Hindlimb muscle (tissue), 1 donor: ENCODE results near the gene ME2. TPM values are rescaled to one million over a fixed set of nuclear protein-coding genes. Genes with fewer than 3 reads are reported as not detected.
"Not testable (repeated sequence)": the region's sequence is repeated elsewhere in the genome, so short reads cannot be mapped to it uniquely, and the experiment has no call there.

Source experiments
- DNase-seq: peaks from one replicate; pipeline ENCODE4 v3.0.0-alpha.2; 2013
- polyA plus RNA-seq: library from polyadenylated mRNA; unstranded; fragments of 120-200 nt; gene quantifications from one replicate; pipeline ENCODE4 v1.2.1, GENCODE V29; 2013; ENCODE audit not compliant: insufficient read length

Gene ME2
- polyA plus RNA-seq, 1 donor: 25.4 TPM

DNA sequence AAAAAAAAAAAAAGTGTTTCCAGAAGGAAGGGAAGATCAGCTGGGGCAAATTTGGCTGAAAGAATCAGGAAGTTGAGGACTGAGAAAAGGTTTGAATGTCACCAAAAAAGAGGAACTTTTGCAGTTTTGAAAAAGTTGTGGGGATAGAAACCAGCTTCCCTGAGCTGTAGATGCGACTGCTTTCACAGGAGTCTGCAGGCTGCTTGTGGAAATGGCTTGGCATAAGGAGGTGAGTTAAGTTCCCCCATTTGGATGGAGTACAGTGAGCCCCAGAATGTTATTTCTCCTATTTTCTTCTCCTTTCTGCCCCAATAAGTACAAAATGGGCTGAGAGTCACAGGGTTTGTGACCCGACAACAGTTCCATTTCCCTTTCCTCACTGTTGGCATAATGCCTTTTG lies 16.5 kb upstream of the ME2 start:
- DNase-seq: no peak

DNA sequence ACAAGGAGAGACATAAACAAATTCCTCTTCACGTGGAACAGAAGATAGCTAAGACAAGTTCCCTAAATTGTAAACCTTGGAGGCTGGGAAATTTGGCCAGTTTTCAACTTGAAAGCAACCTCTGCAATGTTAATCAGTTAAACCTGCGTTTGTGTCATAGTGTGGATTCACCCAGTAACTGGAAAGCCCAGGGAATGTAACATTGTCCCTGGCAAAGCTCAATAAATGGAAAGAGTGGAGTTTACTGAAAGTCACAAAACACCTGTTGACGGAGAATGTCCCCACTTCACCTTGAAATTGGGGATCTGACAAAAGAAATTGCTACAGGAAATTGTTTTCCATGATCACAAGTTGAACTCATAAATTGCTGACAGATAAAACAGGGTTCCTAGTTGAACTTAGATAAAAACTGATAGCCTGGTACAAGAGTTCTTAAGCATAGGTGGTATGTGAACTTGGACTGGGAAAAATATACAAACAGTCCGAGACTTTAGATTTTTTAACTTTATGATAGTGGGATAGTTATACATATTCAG lies 15.0 kb upstream of the ME2 start:
- no peak for DNase-seq

DNA sequence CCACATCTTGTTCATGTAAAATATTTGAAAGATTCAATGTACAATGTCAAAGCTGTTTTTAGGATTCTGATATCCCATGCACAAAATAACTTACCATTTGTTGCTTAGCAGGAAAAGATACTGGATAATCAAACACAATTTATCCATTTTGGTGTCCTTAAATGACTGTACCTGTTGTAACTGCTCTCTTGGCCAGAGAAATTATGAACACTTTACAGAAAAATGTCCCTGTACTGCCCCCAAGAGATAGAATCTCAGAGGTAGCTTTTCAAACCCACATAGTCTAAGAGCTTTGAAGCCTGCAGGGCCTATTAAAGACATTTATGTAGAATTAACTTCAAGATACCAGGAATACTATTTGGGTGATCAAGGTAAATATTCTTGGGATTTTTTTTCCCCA lies 12.2 kb upstream of the ME2 start:
- no peak for DNase-seq

DNA sequence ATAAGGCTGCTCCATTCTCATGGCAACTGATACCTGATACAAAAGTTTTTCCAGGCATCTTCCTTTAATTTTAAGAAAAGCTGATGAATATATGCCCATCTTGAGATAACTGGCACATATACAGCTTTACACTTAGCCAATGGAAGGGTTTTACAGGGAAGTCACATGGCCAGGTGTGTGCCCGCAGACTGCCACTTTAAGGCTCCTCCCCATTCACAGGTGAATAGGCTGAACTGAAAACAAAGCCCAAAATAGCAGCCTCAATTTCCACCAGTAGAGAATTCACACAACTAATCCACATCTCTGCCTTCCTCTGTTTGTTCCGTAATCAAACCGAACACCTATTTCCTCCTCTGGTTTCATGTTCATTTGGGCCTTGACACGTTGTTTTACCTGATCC lies 9.8 kb upstream of the ME2 start:
- no peak for DNase-seq

DNA sequence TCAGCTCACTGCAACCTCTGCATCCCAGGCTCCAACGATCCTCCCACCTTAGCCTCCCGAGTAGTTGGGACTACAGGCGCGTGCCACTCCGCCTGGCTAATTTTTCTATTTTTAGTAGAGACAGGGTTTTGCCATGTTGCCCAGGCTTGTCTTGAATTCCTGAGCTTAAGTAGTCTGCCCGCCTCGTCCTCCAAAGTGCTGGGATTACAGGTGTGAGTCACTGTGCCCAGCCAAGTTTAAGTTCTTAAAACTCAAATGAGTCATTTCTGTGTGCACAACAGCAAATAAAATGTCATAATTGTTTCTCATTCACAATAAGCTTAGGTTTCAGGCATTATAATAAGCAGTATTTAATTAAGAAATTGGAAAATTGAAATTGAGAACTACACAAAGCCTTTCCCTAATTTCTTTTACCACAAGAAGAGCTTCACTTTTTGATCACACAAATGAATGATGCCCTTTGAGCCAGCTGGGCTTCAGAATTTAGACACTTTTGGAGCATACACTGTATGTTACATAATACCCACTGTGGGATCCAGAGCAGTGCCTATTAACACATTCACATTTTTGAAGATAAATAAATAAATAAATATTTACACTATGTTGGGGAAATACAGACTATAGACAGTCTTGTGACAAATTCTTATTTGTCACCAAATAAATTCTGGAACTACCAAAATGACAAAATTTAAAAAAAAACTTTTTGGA lies 8.6 kb upstream of the ME2 start:
- no peak for DNase-seq

DNA sequence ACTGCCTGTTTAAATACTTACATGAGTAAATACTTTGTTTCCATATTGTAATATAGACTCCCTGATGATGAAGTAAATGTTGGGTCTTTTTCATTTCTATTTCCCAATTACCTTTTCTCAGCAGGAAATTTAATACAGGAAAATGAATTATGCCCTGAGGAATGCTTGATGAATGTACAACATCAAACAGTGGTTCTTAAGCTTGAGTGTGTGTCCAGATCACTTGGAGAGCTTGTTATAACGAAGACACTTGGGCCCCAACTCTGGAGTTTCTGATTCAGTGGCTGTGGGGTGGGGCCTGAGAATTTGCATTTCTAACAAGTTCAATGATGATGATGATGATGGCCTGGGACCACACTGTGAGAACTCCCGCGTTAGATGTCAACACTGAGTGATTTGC lies 7.1 kb upstream of the ME2 start:
- no peak for DNase-seq

DNA sequence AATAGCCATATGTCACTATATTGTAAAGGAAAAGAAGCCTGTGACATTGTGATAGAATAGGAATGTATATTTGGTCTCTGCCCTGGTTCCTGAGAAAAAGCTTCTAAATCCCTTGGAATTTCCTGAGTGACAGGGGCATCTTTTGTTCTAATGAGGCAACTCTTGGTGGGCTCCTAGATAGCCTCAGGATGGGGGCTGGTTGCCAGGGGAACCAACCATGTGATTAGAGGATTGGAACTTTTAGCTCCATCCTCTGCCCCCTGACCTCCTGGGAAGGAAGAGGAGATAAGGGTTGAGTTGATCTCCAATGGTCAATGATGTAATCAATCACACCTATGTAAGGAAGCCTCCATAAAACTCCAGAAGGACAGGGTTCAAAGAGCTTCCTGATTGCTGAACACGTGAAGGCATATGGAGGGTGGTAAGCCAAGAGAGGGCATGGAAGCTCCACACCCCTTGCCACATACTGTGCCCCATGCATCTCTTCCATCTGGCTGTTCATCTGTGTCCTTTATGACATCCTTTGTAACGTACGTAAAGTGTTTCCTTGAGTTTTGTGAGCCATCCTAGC lies 2.9 kb upstream of the ME2 start:
- no peak for DNase-seq

DNA sequence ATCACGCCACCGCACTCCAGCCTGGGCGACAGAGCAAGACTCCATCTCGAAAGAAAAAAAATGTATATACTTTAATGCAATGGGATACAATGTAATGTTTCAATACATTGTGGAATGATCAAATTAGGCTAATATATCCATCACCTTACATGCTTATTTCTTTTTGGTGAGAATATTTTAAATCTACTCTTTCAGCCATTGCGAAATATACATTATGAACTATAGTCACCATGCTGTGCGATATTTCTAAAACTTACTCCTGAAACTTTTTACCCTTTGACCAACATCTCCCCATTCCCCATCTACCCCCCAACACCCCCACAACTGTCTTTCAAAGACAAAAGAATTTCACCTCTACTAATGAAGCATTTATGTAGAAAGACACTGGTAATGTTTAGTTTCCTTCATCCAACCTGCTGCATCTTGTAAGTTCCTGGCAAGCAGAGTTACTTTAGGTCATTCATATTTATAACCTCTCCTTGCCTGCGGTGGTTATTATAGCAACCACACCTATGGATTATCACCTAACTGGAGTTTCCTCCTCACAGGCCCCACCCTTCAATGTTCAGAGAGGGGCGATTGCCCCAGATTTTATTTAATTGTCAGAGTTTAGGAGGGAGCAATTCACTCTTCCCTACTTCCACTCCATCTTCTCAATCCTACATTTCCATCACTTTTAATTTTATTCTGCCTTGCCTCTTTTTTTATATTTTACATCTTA lies 1.2 kb upstream of the ME2 start:
- DNase-seq: no peak

DNA sequence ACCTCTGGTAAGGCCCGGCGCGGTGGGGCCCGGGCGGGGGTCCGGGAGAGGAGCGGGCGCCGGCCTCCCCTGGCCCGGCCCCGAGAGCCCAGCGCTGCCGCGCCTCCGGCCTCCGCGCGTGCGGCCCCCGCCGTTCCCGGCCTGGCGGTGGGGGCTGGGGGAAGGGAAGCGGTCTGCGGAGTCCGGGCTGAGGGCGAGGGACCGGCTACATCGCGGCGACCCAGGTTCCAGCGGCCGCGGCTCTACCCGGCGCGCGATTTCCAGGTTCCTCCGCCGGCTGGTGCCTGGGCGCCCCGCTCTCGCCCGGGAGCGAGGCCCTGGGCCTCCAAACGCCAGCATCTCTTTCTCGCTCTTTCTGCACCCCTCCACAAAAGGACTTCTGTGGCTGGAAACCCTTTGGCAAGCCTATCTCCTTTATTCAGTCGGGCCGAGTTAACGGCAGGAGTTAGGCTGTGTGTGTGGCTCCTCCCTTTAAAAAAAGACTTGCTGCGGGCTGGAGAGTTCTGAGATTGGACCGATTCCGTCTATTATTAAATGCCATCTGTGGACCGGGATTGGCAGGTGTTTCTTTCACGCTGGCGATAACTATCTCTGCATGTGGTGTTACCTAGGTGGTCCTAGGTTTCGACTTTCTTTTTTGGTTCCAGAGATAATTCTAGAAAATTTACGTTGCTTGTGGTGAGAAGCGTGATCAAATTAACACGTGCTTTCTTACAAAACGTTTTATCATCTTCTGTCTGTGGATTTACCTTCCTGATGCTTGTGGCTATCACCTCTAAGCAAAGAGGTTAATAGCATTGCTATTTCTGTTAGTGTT lies 592 bp downstream of the ME2 start:
- DNase-seq: no peak

DNA sequence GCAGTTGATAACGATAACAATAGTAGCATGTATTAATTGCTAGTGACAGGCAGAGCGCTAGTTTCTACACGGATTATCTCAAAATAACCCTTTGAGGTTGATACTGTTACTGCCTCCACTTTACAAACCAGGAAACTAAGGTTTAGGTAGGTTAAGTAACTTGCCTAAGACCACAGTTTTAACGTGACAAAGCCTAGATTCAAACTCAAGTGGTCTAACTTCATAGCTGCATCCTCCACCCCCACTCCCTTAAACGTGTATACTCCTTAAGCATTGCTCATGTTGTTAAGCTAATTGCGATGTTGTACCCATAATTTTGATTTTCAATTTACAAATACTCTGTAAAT lies 1.2 kb downstream of the ME2 start:
- no peak for DNase-seq

DNA sequence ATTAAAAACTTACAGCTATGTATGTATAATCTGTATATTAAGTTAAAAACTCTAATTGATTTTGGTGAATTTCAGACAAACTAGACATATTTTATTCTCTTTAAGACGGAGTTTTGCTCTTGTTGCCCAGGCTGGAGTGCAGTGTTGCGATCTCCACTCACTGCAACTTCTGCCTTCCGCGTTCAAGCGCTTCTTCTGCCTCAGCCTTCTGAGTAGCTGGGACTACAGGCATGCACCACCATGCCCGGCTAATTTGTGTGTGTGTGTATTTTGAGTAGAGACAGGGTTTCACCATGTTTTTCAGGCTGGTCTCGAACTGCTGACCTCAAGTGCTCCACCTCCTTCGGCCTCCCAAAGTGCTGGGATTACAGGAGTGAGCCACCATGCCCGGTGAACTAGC lies 2.0 kb downstream of the ME2 start:
- not testable (repeated sequence) for DNase-seq

DNA sequence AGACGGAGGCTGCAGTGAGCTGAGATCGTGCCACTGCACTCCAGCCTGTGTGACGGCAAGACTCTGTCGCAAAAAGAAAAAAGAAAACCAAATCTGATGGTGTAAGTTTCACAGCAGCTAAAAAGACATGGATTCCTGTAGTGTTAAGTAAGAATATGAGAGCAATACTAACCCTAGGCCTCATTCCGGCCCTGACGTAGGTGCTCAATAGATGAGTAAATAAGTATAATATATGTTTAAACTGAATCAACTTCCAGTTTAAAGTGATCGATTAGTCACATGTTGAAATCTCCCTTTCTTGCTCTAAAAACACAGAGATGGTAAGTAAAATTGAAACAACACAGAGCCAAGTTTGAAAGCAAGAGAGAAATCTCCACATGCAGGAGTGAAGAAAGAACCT lies 8.0 kb downstream of the ME2 start:
- no peak for DNase-seq

DNA sequence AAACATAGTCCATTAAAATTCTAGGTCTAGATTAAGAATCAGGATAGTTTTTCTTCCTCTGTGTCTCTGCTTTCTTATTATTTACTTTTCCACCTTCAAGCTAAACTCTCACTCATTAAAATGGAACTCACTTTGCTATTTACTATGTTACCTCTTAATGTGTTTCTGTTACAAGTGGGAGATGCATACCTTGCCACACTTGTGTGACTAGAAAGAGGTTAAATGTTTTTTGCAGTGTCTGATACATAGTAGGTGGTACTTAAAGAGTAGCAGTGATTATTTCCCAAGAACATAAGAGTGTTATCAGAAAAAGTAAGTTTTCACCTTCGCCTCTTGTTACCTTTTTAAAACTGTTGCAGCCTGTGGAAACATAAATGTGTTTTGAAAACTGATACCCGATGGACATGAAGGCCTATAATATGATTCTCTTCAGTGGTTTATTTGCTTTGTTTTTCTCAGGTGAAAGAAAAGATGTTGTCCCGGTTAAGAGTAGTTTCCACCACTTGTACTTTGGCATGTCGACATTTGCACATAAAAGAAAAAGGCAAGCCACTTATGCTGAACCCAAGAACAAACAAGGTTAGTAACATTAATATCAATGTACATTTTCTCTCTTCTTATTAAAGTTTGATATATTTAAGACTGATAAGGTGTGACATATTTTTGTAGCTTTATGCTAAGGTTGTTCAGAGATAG lies 16.6 kb downstream of the ME2 start:
- DNase-seq: no peak

DNA sequence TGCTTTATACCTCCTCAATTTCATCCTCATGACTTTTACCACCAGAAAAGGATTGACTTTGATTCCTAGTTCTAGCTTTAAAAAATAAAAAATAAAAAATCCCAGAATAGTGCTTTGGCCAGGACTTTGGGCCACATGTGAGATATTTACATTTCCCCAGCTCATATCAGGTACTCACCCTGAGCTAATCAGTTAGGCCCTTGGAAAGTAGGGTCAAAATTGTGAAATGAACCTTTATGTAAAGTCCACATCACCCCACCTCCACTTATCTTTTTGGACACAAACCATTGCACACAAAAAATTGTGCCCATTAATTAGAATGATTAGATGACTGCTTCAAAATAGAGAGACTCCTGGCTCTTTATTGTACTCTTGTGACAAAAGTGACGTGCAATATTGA lies 17.2 kb downstream of the ME2 start:
- no peak for DNase-seq

DNA sequence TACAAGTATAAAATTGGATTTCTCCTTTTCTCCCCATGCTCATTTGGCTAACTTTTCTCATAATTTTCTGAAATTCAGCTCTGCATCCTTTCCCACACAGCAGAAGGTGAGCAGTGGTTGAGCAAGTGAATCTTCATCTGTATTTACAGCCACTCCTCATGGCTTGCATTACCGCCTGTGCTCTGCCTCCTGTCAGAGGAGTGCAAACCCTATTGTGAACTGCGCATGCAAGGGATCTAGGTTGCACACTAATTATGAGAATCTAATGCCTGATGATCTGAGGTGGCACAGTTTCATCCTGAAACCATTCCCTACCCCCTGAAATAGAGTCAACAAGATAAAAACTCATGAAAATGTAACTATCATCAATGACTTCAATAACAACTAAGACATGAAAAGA lies 20.0 kb downstream of the ME2 start:
- DNase-seq: no peak

DNA sequence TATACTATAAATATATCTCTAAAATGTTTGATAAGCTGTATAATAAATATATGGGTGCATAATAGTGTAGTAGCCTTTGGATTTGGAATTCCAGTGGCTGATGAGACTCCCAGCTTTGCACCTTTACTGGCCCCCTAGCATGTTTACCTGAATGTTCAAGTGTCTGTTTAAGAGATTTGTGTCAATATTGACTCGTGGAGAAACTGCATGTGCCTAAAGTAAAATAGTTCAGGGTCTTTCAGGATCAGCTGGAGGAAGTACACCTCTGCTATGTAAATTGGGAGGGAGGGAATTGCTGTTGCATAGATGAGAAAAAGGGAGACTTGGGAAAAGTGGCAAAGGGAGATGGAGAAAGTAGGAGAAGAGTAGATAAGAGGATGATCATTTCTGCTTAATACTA lies 23.9 kb downstream of the ME2 start:
- no peak for DNase-seq

DNA sequence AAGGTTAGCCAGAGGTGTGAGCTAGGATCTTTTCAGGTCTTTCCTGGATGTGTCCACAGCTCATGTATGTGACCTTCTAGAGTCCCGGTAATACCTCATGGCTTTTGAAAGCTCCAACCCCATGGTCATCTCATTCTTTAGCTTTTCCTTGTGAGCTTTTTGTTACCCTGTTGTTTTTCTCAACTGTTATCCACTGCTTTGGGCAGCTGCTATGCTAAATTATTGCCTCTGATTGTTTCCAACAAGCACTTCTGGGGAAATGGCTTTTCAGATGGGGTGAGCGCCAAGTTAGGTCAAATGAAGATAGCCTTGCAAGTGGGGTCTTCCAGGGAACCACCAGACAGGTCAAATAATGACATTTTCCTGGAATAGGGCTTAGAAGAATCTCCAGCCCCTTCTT lies 27.9 kb downstream of the ME2 start:
- no peak for DNase-seq

DNA sequence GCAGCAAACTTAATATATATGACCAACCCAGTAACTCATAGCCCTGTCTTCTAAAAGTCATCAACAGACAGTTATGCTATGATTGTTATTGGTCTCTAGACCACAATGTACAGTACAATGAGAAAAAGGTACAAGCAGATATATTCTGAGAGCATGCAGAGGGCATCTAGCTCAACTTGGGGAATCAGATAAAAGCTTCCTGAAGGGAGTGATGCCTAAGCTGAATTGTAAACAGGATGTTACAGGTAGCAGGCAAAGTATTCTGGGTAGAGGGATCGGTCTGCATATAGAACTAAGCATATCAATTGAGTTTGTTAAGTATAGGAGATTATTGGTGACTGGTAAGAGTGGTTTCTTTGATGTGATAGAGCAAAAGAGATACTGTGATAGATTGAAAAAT lies 30.3 kb downstream of the ME2 start:
- no peak for DNase-seq

DNA sequence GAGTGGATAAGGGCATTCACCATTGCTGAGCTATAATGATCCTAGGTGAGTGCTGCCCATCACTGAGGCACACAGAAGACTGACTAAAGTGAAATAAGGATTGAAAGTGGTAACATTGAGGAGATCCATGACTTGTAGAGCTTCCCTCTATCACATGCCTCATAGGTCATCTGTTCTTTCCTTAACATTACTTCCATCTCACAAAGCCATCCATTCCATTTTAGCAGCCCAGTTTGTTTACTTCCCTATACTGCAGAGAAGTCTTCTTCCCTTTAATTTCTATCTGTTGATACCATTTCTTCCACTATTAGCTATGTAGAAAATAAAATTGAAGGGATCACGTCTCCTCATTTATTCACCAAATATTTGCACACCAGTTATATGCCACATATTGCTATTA lies 32.1 kb downstream of the ME2 start:
- no peak for DNase-seq

DNA sequence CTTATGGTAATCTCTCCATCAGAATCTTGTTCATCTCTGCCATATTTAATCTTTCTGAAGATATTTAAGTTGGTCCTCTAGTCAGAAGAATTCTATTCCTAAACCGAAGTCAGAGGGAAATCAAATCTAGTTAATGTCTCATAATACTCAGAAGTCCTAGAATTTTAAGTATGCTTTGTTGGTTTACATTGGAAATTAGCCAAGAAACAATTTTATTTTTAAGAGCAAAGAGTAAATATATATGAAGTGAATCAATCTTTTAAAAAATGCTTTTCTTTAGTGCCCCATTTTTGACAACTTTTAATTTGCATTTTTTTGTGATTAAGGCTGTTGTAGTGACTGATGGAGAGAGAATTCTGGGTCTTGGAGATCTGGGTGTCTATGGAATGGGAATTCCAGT lies 38.1 kb downstream of the ME2 start:
- DNase-seq: no peak

DNA sequence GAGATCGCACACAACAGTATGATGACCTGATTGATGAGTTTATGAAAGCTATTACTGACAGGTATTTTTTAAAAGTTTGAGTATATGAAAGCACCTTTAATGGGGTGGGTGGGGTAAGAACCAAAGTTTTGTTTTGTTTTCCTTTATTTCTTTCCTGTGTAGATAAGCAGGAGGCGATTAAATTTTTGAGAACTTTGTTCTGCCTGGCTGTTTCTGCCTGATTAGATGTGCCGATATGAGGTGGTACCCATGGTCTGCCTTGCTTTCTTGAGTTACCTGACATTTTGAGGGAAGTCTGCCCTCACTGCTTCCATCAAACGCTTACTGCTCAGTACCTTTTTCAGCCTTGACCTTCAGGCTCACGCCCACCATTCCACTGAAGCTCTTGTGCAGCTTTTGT lies 39.2 kb downstream of the ME2 start:
- no peak for DNase-seq

DNA sequence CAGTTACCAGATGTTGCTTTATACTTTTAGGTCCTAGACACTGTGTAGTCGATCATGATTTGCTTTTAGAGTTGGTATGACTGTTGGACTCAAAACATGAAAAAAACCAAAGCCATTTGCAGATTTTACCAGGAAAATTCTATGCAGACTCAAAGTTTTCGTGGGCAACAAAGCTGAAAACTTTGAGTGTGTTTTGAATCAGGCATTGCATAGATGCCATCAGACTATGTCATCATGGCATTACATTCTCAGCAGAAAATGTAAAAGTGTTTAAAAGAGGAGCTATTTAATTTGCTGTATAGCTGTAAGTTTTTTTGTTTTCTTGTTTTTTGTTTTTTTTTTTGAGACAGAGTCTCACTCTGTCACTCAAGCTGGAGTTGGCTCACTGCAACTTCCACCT lies 45.5 kb downstream of the ME2 start:
- no peak for DNase-seq

DNA sequence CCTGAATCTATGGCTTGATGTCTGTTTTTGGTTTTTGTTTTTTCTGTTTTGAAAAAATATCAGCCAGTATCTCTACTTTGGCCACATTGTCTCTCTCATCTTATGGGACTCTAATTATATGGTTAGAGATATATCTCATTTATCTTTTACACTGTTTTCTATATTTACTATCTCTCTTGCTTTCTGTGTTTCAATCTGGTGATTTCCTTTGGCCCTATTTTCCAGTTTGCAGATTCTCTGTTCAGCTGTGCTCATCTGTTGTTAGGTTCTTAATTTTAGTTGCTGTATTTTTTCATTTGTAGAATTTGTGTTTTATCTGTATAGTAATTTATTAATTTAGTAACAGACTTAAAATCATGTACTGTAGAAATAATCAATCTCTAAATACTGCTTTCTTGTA lies 47.6 kb downstream of the ME2 start:
- no peak for DNase-seq
